Adrenal gland (tissue), 12 donors: ENCODE results near the gene ZNF792. TPM values are rescaled to one million over a fixed set of nuclear protein-coding genes. Genes with fewer than 3 reads are reported as not detected.

Source experiments
- DNase-seq, 7 donors: peaks; one replicate each; pipeline ENCODE4 v3.0.0-alpha.2; 2019 to 2020
- H3K27ac ChIP-seq, 5 donors: fragments of 200-600 bp; sonication (generic) in 4 of 5; 1 replicate in 3 of 5; 2 replicates in 2 of 5; pipeline versions ENCODE4 v1.5.1 to v1.8.0; 2016 to 2020; ENCODE audit warnings: mild to moderate bottlenecking in 1 of 5
- H3K27me3 ChIP-seq: fragments of 200-600 bp; 2 replicates; pipeline ENCODE4 v1.8.0; 2021
- H3K36me3 ChIP-seq, 2 donors: fragments of 200-600 bp; replicated peaks in 1 of 2; 1 replicate in 1 of 2; 2 replicates in 1 of 2; pipeline versions ENCODE4 v1.5.1 to v1.8.0; 2018 to 2022
- H3K4me1 ChIP-seq, 2 donors: fragments of 200-600 bp; replicated peaks in 1 of 2; 1 replicate in 1 of 2; 2 replicates in 1 of 2; pipeline versions ENCODE4 v1.5.1 to v1.8.0; 2018 to 2021
- H3K4me3 ChIP-seq, 4 donors: fragments of 200-600 bp; sonication (generic) in 3 of 4; one replicate each; pipeline ENCODE4 v1.5.1; 2016 to 2018
- H3K9me3 ChIP-seq, 3 donors: fragments of 200-600 bp; sonication (generic) in 1 of 3; replicated peaks in 1 of 3; 1 replicate in 2 of 3; 2 replicates in 1 of 3; pipeline versions ENCODE4 v1.5.1 to v1.8.0; 2016 to 2021
- POLR2A ChIP-seq, 2 donors: fragments of 450-650 bp; IDR thresholded peaks; one replicate each; pipeline ENCODE4 v1.6.1; 2017; ENCODE audit warnings: antibody characterized with exemption in 2 of 2, mild to moderate bottlenecking in 2 of 2, moderate library complexity in 1 of 2
- WGBS, 4 donors: extraction: QIAGEN DNeasy Blood & Tissue Kit in 2 of 4; methylation state at CpG; one replicate each; pipeline versions ENCODE4 v1.1.5 to v1.1.7; 2013 to 2017; 5-methylcytosine and 5-hydroxymethylcytosine counted together
- intact Hi-C, 2 donors: fragments of 100-400 bp; cut with DNase I; formaldehyde crosslinking; loops; one replicate each; pipeline versions ENCODE4 v1.14.1 to v1.15.0; 2022 to 2023
- polyA plus RNA-seq, 3 donors: library from polyadenylated mRNA; stranded (reverse); fragments of 200-250 nt in 2 of 3; fragments of 350-450 nt in 1 of 3; fragmentation: Illumina TruSeq in 1 of 3; extraction: RNeasy Lipid Tissue Mini Kit (QIAGEN cat#74804) in 1 of 3; gene quantifications; one replicate each; pipeline ENCODE4 v1.2.3, GENCODE V29; 2013 to 2014
- total RNA-seq, 9 donors: library from RNA; depleted of rRNA in 4 of 9; stranded (reverse); fragments of >200 nt in 4 of 9; fragments of 120-200 nt in 1 of 9; fragmentation: NEBNext Ultra II Directional in 1 of 9; extraction: Animal tissue kit (Norgen Biotek cat#: 25700) in 1 of 9; gene quantifications; one replicate each; pipeline versions ENCODE4 v1.1.0 to v1.2.4, GENCODE V29; 2013 to 2023
- TF ChIP-seq, protein P1 (sequence below), 6 experiments: fragments of 450-650 bp in 4 of 6; fragments of 200-600 bp in 2 of 6; sonication (generic) in 1 of 6; IDR thresholded peaks; 1 replicate in 5 of 6; 2 replicates in 1 of 6; pipeline versions ENCODE4 v1.5.1 to v1.8.0; 2016 to 2021; ENCODE audit warnings: antibody characterized with exemption in 6 of 6, mild to moderate bottlenecking in 2 of 6, moderate library complexity in 1 of 6
- donor health status: healthy with polysubstance abuse.
- donor health status: Bipolar disorder and iron deficiency.
- donor health status: DM: yes; HTN: yes; CAD: no.
- donor health status: DM: no; HTN: no; CAD: no.
- donor health status: DM: no; HTN: no; CAD: no.
- donor health status: DM: yes; HTN: yes; CAD: no.

Gene ZNF792
- total and polyA plus RNA-seq, 12 donors, result 0.61 to 8.4 (median 6.5) TPM

DNA sequence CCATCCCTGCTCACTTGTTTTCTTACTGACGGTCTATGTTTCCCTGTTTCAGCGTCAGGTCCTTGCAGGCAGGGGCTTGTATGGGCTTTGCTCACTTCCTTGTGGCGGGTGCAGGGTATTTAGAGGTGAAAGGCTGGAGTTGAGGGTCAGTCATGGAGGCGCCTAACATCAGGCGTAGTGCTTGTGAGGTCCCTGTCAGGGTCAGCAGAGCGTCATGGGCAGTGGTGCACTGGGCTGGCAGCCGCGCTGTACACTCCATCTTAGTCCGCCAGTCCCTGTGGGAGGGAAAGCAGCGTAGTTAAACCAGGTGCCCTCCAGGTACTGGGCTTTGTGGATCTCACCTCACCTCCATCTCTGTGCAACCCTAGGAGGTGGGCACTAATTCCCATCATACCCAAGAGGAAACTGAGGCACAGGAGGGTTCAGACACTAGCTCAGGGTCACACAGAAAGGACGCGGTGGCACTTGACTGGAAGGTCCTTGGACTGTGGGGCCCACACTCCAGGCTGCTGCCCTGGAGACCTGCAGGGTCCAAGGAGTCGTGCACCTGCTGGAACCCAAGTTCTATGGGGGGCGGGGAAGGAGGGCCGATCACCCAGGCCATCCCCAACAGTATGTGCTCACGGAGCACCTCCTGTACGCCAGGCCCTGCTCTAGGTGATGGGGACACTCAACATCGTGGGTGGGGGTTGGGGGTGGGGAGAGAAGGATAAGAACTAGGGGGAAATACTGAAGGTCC lies 40.7 kb upstream of the ZNF792 start:
- WGBS, 4 donors, result 81 to 88% (median 85%) methylated on average over 8 to 18 of the region's 18 CpGs
- H3K36me3 ChIP-seq, result peaks cover 0 to 4% of the 10 kb centered on the region in 2 donors
- H3K4me1 ChIP-seq, result peaks cover 62 to 65% of the 10 kb centered on the region in 2 donors
- no peaks in the 10 kb centered on the region for H3K9me3 ChIP-seq
- TF ChIP-seq POLR2A (IDR thresholded peaks at IDR 0.05), result no peak
- H3K4me3 ChIP-seq, result no peak overlapping the region
- no peaks in the 10 kb centered on the region for H3K27me3 ChIP-seq
- peak overlapping the region in 3 of 5 donors; percentile 68 to 81 (median 73) for H3K27ac ChIP-seq
- intact Hi-C loops, result no loop called here
- no peak for DNase-seq

DNA sequence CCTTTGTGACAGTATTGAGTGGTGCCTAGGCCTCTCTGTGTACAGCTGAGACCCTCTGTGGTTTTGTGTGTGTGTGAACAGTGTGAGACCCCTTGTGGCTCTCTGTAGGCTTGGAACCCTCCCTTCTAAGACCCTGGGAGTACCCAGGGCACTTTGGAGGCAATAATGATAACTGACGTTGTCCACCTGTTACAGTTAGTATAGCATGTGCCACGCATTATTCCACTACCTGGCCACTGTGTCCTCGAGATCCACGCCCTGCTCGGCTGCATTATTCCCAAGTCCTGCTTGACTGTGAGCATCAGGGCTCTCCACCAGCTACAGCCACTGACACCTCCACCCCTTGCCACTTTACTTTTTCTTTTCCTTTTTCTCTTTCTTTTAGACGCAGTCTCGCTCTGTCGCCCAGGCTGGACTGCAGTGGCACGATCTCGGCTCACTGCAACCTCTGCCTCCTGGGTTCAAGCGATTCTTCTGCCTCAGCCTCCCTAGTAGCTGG lies 38.1 kb upstream of the ZNF792 start:
- WGBS, 4 donors, result 88 to 91% (median 89%) methylated on average over 11 of the region's 11 CpGs
- Histone ChIP-seq H3K9me3 (no peaks in the 10 kb centered on the region), H3K4me1 (peaks cover 48 to 63% of the 10 kb centered on the region in 2 donors), H3K27ac (peak overlapping the region in 2 of 5 donors; percentile 33 to 97), H3K36me3 (no peaks in the 10 kb centered on the region), H3K4me3 (peak overlapping the region in 1 of 4 donors; percentile 97), H3K27me3 (no peaks in the 10 kb centered on the region)
- DNase-seq, result no peak
- TF ChIP-seq POLR2A (IDR thresholded peaks at IDR 0.05), result no peak
- TF ChIP-seq, protein P1, sequence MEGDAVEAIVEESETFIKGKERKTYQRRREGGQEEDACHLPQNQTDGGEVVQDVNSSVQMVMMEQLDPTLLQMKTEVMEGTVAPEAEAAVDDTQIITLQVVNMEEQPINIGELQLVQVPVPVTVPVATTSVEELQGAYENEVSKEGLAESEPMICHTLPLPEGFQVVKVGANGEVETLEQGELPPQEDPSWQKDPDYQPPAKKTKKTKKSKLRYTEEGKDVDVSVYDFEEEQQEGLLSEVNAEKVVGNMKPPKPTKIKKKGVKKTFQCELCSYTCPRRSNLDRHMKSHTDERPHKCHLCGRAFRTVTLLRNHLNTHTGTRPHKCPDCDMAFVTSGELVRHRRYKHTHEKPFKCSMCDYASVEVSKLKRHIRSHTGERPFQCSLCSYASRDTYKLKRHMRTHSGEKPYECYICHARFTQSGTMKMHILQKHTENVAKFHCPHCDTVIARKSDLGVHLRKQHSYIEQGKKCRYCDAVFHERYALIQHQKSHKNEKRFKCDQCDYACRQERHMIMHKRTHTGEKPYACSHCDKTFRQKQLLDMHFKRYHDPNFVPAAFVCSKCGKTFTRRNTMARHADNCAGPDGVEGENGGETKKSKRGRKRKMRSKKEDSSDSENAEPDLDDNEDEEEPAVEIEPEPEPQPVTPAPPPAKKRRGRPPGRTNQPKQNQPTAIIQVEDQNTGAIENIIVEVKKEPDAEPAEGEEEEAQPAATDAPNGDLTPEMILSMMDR (IDR thresholded peaks at IDR 0.05), result no peak
- intact Hi-C loops, result no loop called here

DNA sequence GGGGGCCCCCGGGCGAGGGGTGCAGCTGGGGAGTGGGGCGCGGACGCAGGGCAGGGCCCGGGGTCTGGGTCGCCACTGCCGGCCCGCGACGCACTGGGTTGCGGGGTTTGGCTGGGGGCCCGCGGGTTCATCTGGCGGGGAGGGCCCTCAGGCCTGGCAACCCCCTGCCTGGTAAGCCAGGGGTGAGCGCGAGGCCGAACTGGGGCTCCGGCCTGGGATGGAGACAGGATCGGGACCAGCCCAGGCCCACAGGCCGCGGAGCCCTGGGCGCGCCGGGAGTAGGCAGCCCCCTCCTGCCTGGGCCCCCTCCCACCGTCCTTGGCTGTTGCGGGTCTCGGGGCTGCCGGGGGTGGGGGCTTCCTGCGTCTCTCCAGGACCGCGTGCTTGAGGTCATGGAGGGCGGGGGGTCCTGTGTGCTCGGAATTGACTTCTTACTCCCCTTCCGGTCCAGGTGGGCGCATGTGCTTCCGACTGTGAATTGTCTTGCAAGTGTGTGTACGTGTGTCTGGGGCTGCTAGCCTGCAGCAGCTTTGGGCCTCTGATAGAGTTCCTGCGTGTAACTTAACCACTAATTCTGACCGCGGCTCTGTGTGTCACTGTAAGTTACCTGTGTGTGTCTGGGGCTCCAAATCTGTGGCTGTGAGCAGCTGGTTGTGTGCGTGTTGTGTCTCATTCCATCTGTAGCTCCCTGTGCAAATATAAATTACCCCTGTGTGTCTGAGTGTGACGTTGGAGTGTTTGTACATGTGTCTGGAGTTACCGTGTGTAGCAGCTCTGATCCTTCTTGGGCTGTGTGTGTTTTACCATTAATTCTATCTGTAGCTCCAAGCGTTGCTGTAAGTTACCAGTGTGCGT lies 36.8 kb upstream of the ZNF792 start:
- no peaks in the 10 kb centered on the region for H3K27me3 ChIP-seq
- WGBS, 4 donors, result 2 to 5% (median 4%) methylated on average over 13 to 46 of the region's 46 CpGs
- no peaks in the 10 kb centered on the region for H3K9me3 ChIP-seq
- peaks cover 39 to 51% of the 10 kb centered on the region in 2 donors for H3K4me1 ChIP-seq
- H3K36me3 ChIP-seq, result no peaks in the 10 kb centered on the region
- intact Hi-C loops, result no loop called here
- TF ChIP-seq POLR2A (IDR thresholded peaks at IDR 0.05), result peak in 1 of 2 donors; percentile 7
- TF ChIP-seq, protein P1 (IDR thresholded peaks at IDR 0.05), result no peak
- peak overlapping the region; percentile 5 to 99 (median 94) for H3K27ac ChIP-seq
- peak overlapping the region in 3 of 4 donors; percentile 69 to 97 (median 86) for H3K4me3 ChIP-seq
- peak in 4 of 7 donors; percentile 46 to 52 (median 49) for DNase-seq

DNA sequence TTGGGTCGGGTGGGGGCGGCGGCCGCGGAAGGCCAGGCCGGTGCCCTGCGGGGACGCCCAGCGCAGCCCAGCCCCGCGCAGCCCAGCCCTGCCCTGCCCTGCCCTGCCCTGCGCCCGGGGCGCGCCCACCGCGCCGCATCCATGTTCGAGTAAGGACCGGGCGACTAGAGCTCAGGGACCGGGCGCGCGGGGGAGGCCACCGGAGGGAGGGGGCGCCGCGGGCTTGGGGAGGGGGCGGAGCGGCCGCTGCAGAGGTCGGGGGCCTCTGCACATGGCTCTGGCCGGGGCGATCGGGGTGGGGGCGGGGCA lies 36.3 kb upstream of the ZNF792 start:
- Histone ChIP-seq H3K4me3 (peak overlapping the region in 3 of 4 donors; percentile 69 to 97 (median 86)), H3K36me3 (no peaks in the 10 kb centered on the region), H3K9me3 (no peaks in the 10 kb centered on the region), H3K27me3 (no peaks in the 10 kb centered on the region), H3K27ac (peak overlapping the region; percentile 5 to 99 (median 94)), H3K4me1 (peaks cover 33 to 46% of the 10 kb centered on the region in 2 donors)
- intact Hi-C loops, result no loop called here
- TF ChIP-seq POLR2A (IDR thresholded peaks at IDR 0.05), result peak in 1 of 2 donors; percentile 43
- TF ChIP-seq, protein P1 (IDR thresholded peaks at IDR 0.05), result no peak
- 0 to 1% methylated on average over 31 to 37 of the region's 37 CpGs; no CpG with 5 or more reads in 2 of the 4 donors for WGBS, 4 donors
- DNase-seq, result no peak
